Neuronal stem cell (in vitro differentiated cells): ENCODE measurements around the gene PCGF3.

ENCODE experiments used
- DNase-seq: peaks from one replicate; pipeline ENCODE4 v3.0.0-alpha.2; 2013; ENCODE audit warnings: low spot score
- H2AFZ ChIP-seq: one replicate; pipeline ENCODE4 v1.6.1; 2013; ENCODE audit warnings: mild to moderate bottlenecking, low read length, inconsistent platforms
- H2AK5ac ChIP-seq: 2 replicates; pipeline ENCODE4 v1.6.1; 2013; ENCODE audit warnings: low read depth, mild to moderate bottlenecking, inconsistent platforms, low read length, moderate library complexity, mixed read lengths
- H2BK120ac ChIP-seq: 2 replicates; pipeline ENCODE4 v1.6.1; 2013; ENCODE audit warnings: low read depth, mild to moderate bottlenecking, inconsistent platforms, low read length, moderate library complexity, mixed read lengths
- H2BK12ac ChIP-seq: one replicate; pipeline ENCODE4 v1.6.1; 2013; ENCODE audit warnings: low read length, inconsistent platforms
- H2BK15ac ChIP-seq: 2 replicates; pipeline ENCODE4 v1.6.1; 2013; ENCODE audit warnings: mild to moderate bottlenecking, low read length, inconsistent platforms, mixed read lengths
- H2BK5ac ChIP-seq: one replicate; pipeline ENCODE4 v1.6.1; 2013; ENCODE audit warnings: inconsistent platforms, mild to moderate bottlenecking, low read length, moderate library complexity
- H3K14ac ChIP-seq: one replicate; pipeline ENCODE4 v1.6.1; 2013; ENCODE audit warnings: low read length, inconsistent platforms
- H3K18ac ChIP-seq: 2 replicates; pipeline ENCODE4 v1.6.1; 2013; ENCODE audit warnings: low read length, inconsistent platforms
- H3K23ac ChIP-seq: 2 replicates; pipeline ENCODE4 v1.6.1; 2013; ENCODE audit warnings: low read depth, mild to moderate bottlenecking, mixed read lengths, low read length, inconsistent platforms; ENCODE audit not compliant: poor library complexity
- H3K27ac ChIP-seq: replicated peaks from 3 replicates; pipeline ENCODE4 v1.5.1; 2013; ENCODE audit warnings: low read length, inconsistent platforms
- H3K27me3 ChIP-seq, 3 experiments: 2 replicates each; pipeline ENCODE4 v1.6.1; 2013; ENCODE audit warnings: low read length in 3 of 3, mild to moderate bottlenecking in 2 of 3, inconsistent platforms in 1 of 3, low read depth in 1 of 3, mixed read lengths in 1 of 3, moderate library complexity in 1 of 3; ENCODE audit not compliant: control insufficient read depth in 3 of 3, insufficient read depth in 3 of 3
- H3K36me3 ChIP-seq, 2 donors: replicated peaks in 1 of 2; 2 replicates each; pipeline ENCODE4 v1.6.1; 2013; ENCODE audit warnings: low read length in 2 of 2; ENCODE audit not compliant: control insufficient read depth in 2 of 2, insufficient read depth in 2 of 2
- H3K4ac ChIP-seq: 2 replicates; pipeline ENCODE4 v1.6.1; 2013; ENCODE audit warnings: inconsistent platforms, mild to moderate bottlenecking, low read length, moderate library complexity
- H3K4me1 ChIP-seq, 2 donors: 1 replicate in 1 of 2; 2 replicates in 1 of 2; pipeline ENCODE4 v1.6.1; 2013; ENCODE audit warnings: low read length in 2 of 2, low read depth in 1 of 2; ENCODE audit not compliant: control insufficient read depth in 2 of 2, insufficient read depth in 1 of 2
- H3K4me2 ChIP-seq: one replicate; pipeline ENCODE4 v1.6.1; 2013; ENCODE audit warnings: mild to moderate bottlenecking, low read length, inconsistent platforms; ENCODE audit not compliant: insufficient read depth, poor library complexity, severe bottlenecking
- H3K4me3 ChIP-seq, 2 donors: 2 replicates each; pipeline ENCODE4 v1.5.1; 2013; ENCODE audit warnings: low read length in 2 of 2, mild to moderate bottlenecking in 2 of 2, inconsistent platforms in 1 of 2, moderate library complexity in 1 of 2
- H3K79me1 ChIP-seq: one replicate; pipeline ENCODE4 v1.6.1; 2013; ENCODE audit warnings: low read depth, mild to moderate bottlenecking, inconsistent platforms, low read length, moderate library complexity
- H3K9ac ChIP-seq: one replicate; pipeline ENCODE4 v1.6.1; 2013; ENCODE audit warnings: mild to moderate bottlenecking, low read depth, low read length, inconsistent platforms; ENCODE audit not compliant: poor library complexity
- H3K9me3 ChIP-seq, 2 donors: replicated peaks in 1 of 2; 2 replicates each; pipeline versions ENCODE3 to v1.6.1; 2013; ENCODE audit warnings: low read length in 2 of 2, mild to moderate bottlenecking in 2 of 2, inconsistent platforms in 1 of 2, low read depth in 1 of 2, mixed read lengths in 1 of 2, moderate library complexity in 1 of 2; ENCODE audit not compliant: control insufficient read depth in 2 of 2, insufficient read depth in 1 of 2
- H4K8ac ChIP-seq: one replicate; pipeline ENCODE4 v1.6.1; 2013; ENCODE audit warnings: low read depth, mild to moderate bottlenecking, inconsistent platforms, low read length, moderate library complexity
- H4K91ac ChIP-seq: one replicate; pipeline ENCODE4 v1.6.1; 2013; ENCODE audit warnings: low read length, low read depth, mild to moderate bottlenecking, inconsistent platforms; ENCODE audit not compliant: poor library complexity
- WGBS, 2 donors: extraction: QIAGEN DNeasy Blood & Tissue Kit; methylation state at CpG; one replicate each; pipeline ENCODE4 v1.1.7; 2013; ENCODE audit warnings: missing lambda C conversion rate in 2 of 2, mixed read lengths in 1 of 2; ENCODE audit not compliant: insufficient read length in 2 of 2, insufficient replicate concordance in 1 of 2; ENCODE audit errors: extremely low coverage in 2 of 2; 5-methylcytosine and 5-hydroxymethylcytosine counted together

PCGF3 gene

DNA sequence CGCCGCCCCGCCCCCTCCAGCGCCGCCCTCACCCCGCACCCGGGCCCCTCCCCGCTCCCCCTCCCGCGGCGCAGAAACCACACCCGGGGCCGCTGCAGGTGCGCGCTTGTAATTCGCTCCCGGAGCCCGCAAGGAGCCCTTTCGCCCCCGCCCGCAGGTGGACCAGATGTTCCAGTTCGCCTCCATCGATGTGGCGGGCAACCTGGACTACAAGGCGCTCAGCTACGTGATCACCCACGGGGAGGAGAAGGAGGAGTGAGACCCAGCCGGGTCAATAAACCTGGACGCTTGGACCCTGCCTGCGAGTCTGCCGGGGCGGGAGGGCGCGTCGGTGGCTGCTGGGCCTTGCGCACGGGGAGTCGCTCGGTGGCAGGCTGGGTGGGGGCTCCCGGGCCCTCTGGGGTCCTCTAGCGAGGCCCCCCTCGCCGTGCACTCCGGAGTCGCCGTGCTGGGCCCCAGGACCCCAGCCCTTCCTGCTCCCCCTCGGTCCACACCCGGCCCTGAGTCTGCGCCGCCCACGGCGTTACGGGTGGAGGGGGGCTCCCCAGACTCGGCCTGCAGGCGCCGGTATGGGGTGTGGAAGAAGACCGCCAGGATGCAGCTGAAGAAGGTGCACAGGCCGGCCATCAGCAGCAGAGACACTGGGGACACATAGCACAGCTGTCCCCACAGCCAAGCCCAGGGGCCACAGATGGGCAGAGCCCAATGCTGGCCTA is 23.7 kb upstream of the PCGF3 start:
- no peak overlapping the region for H3K4me3 ChIP-seq
- H3K23ac ChIP-seq = peak overlapping the region; percentile 8
- H3K14ac ChIP-seq = no peak overlapping the region
- H3K27ac ChIP-seq = no peak overlapping the region
- peaks cover 7% of the 10 kb centered on the region for H3K79me1 ChIP-seq
- no peaks in the 10 kb centered on the region for H3K9me3 ChIP-seq
- H3K4me1 ChIP-seq = peaks cover 6 to 9% of the 10 kb centered on the region in 2 donors
- peak overlapping the region; percentile 26 for H2BK15ac ChIP-seq
- no peak overlapping the region for H3K9ac ChIP-seq
- no peak overlapping the region for H4K8ac ChIP-seq
- no peak overlapping the region for H2BK120ac ChIP-seq
- H2BK12ac ChIP-seq = peak overlapping the region; percentile 75
- H2BK5ac ChIP-seq = no peak overlapping the region
- no peak for DNase-seq
- peak overlapping the region; percentile 97 for H2AK5ac ChIP-seq
- no peak overlapping the region for H4K91ac ChIP-seq
- H3K18ac ChIP-seq = peak overlapping the region; percentile 89
- H3K36me3 ChIP-seq = no peaks in the 10 kb centered on the region
- H2AFZ ChIP-seq = no peak overlapping the region
- H3K4me2 ChIP-seq = no peak overlapping the region
- no CpG with 5 or more reads among the region's 58 CpGs for WGBS, 2 donors
- peaks cover 0 to 9% (median 2%) of the 10 kb centered on the region in 3 experiments for H3K27me3 ChIP-seq
- no peak overlapping the region for H3K4ac ChIP-seq

- H2AFZ ChIP-seq = no peak overlapping the region
These were observed 23.0 kb upstream of the PCGF3 start for GRCh38 chr4:682490-683172.

DNA sequence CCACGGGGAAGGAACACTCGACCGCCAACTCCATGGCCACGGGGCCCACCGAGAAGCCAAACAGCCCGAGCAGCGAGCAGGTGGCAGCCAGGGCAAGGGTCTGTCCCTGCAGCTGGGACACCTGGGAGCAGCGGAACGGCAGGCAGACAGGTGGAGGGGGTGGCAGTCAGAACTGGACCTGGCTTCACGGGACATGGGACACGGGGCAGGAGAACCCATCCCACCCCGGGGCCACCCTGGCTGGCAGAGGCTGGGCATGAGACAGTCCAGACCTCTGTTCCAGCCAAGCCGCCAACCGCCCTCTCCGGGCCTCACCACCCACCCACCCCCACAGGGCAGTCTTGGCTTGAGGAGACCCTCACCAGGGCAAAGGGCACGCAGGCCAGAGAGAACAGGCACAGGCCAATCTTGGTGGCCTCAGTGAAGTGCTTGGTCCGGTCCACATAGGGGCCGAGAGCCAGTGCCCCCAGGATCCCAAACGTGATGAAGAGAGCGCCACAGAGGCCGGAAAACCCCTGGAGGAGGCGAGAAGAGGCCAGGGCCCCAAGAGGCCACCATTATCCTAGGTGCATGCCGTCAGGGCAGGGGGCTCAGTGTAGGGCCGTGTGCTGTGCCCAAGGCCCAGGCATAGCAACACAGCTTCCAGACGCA is 22.3 kb upstream of the PCGF3 start:
- no peaks in the 10 kb centered on the region for H3K9me3 ChIP-seq
- no peak overlapping the region for H3K4me2 ChIP-seq
- no peak overlapping the region for H4K8ac ChIP-seq
- peak overlapping the region; percentile 58 for H2BK15ac ChIP-seq
- H3K79me1 ChIP-seq = peaks cover 7% of the 10 kb centered on the region
- H3K18ac ChIP-seq = peak overlapping the region; percentile 70
- DNase-seq = no peak
- peak overlapping the region; percentile 75 for H3K14ac ChIP-seq
- no peak overlapping the region for H3K27ac ChIP-seq
- WGBS, 2 donors = no CpG with 5 or more reads among the region's 25 CpGs
- peaks cover 0 to 9% (median 4%) of the 10 kb centered on the region in 3 experiments for H3K27me3 ChIP-seq
- peak overlapping the region; percentile 97 for H2AK5ac ChIP-seq
- H2AFZ ChIP-seq = peak overlapping the region; percentile 72
- no peak overlapping the region for H3K4me3 ChIP-seq
- H3K36me3 ChIP-seq = no peaks in the 10 kb centered on the region
- peak overlapping the region; percentile 4 for H2BK120ac ChIP-seq
- H4K91ac ChIP-seq = no peak overlapping the region
- H3K9ac ChIP-seq = peak overlapping the region; percentile 4
- H2BK5ac ChIP-seq = no peak overlapping the region
- peaks cover 6 to 9% of the 10 kb centered on the region in 2 donors for H3K4me1 ChIP-seq
- H2BK12ac ChIP-seq = peak overlapping the region; percentile 75
- H3K23ac ChIP-seq = peak overlapping the region; percentile 91
- peak overlapping the region; percentile 93 for H3K4ac ChIP-seq

More at GRCh38 chr4:682490-683172, 23.0 kb upstream of the PCGF3 start:
- no peak overlapping the region for H3K18ac ChIP-seq
- H2BK120ac ChIP-seq = no peak overlapping the region
- peak overlapping the region; percentile 93 for H3K4ac ChIP-seq
- no peak for DNase-seq
- WGBS, 2 donors = no CpG with 5 or more reads among the region's 23 CpGs
- peaks cover 0 to 9% (median 2%) of the 10 kb centered on the region in 3 experiments for H3K27me3 ChIP-seq
- peaks cover 7% of the 10 kb centered on the region for H3K79me1 ChIP-seq
- H2BK15ac ChIP-seq = peak overlapping the region; percentile 58
- H3K4me3 ChIP-seq = no peak overlapping the region
- peak overlapping the region; percentile 56 for H3K14ac ChIP-seq
- peak overlapping the region; percentile 97 for H2AK5ac ChIP-seq
- peak overlapping the region; percentile 91 for H3K23ac ChIP-seq
- no peak overlapping the region for H3K27ac ChIP-seq
- no peak overlapping the region for H4K8ac ChIP-seq
- no peaks in the 10 kb centered on the region for H3K36me3 ChIP-seq
- no peak overlapping the region for H3K4me2 ChIP-seq
- peak overlapping the region; percentile 75 for H2BK12ac ChIP-seq
- no peak overlapping the region for H3K9ac ChIP-seq
- H4K91ac ChIP-seq = peak overlapping the region; percentile 12
- H3K4me1 ChIP-seq = peaks cover 6 to 9% of the 10 kb centered on the region in 2 donors
- no peaks in the 10 kb centered on the region for H3K9me3 ChIP-seq
- H2BK5ac ChIP-seq = no peak overlapping the region
